Testis (tissue), 2 donors: Measurements from ENCODE around the gene DEF6.

Experiments
- CTCF ChIP-seq, 3 experiments: fragments of 450-650 bp in 2 of 3; fragments of 200-600 bp in 1 of 3; sonication (generic) in 1 of 3; IDR thresholded peaks; one replicate each; pipeline ENCODE4 v1.5.1; 2016 to 2019; ENCODE audit warnings: antibody characterized with exemption in 3 of 3, mild to moderate bottlenecking in 2 of 3, moderate library complexity in 1 of 3
- POLR2A ChIP-seq: fragments of 450-650 bp; IDR thresholded peaks from one replicate; pipeline ENCODE4 v1.6.1; 2017; ENCODE audit warnings: antibody characterized with exemption, mild to moderate bottlenecking, moderate library complexity

DNA sequence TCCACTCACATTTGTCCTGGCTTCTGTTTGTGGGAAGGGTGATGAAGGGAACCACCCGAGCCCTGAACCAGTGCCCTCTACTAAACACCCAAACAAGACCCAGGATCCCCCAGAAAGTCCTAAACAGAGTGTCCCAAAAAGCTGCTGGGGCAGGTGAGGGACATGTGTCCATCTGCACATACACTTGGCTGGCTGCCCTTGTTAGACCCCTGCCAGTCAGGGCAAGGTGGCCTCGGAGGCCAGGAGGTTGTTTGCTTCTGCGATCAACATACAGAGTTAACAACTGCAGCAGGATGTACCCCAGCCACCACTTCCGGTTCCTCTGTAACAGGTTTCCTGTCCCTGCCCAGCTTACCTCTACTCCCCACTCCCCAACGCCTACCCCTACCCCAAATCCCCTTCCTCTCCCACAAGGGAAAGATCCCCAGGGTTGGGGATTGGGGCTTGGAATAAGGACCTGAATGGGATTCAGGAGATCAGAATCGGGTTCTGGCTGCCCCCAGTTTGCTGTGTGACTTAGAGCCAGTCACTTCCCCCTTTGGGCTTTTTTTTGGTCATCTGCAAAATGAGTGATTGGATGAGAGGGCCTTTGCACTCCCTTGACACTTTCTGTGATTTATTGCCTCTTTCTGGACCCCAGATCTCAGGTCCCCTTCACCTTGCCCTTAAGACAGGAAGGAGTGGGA is 13.9 kb downstream of the DEF6 start:
- no peak for TF ChIP-seq CTCF (IDR thresholded peaks at IDR 0.05)
- no peak for TF ChIP-seq POLR2A
